Measurements from ENCODE around the gene CAPN11. TPM values are rescaled to one million over a fixed set of nuclear protein-coding genes. Genes with fewer than 3 reads are reported as not detected.
"Not testable (repeated sequence)": the region's sequence is repeated elsewhere in the genome, so short reads cannot be mapped to it uniquely, and the experiment has no call there.

The CAPN11 gene
- total RNA-seq, 4 donors from 2014 or later = 0.72 to 1.1 (median 0.89) TPM

DNA sequence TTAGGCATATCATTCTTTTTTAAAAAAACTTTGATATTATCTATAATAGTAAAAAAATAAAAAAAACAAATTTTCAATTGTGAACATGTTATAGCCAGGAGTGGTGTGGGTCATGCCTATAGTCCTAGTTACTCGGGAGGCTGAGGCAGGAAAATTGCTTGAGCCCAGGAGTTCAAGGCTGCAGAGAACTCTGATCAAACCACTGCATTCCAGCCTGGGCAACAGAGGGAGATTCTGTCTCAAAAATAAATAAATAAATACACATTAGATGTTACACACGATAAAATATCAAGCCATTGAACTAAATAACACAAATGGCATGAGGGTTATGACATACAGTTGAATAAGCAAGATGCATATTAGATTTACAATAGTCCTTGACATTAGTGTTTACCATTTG, 30.2 kb downstream of the CAPN11 start:
- WGBS, 2 donors = 76 to 84% methylated on average over 2 of the region's 2 CpGs
- no peak for DNase-seq (ENCODE audit: low spot score in 2 of 2)
- no peak overlapping the region for H3K4me3 ChIP-seq (ENCODE audit: low read depth, poor library complexity, severe bottlenecking)
- intact Hi-C loops (cut with DNase I; ENCODE audit: low total_unique reads) = no loop called here
- no peak for TF ChIP-seq POLR2A (IDR thresholded peaks at IDR 0.05)
- TF ChIP-seq, protein P1, sequence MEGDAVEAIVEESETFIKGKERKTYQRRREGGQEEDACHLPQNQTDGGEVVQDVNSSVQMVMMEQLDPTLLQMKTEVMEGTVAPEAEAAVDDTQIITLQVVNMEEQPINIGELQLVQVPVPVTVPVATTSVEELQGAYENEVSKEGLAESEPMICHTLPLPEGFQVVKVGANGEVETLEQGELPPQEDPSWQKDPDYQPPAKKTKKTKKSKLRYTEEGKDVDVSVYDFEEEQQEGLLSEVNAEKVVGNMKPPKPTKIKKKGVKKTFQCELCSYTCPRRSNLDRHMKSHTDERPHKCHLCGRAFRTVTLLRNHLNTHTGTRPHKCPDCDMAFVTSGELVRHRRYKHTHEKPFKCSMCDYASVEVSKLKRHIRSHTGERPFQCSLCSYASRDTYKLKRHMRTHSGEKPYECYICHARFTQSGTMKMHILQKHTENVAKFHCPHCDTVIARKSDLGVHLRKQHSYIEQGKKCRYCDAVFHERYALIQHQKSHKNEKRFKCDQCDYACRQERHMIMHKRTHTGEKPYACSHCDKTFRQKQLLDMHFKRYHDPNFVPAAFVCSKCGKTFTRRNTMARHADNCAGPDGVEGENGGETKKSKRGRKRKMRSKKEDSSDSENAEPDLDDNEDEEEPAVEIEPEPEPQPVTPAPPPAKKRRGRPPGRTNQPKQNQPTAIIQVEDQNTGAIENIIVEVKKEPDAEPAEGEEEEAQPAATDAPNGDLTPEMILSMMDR (IDR thresholded peaks at IDR 0.05) = no peak

DNA sequence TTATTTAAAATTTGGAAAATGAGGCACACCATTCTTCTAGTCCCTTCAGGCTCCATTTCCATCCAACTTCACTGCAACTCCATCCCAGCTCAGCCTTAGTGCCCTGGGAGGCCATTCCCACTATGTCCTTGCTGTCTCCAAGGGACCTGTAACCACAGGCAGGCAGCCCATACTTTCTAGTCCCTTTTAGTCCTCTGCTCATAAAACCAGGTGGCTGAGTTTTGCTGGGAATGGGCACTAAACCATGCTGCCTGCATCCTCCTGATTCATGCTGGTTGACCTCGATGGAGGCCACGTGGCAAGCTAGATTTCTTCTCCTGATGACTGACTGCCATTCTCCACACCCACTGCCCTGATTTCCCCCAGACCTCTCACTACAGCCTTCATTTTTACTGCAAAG, 30.6 kb downstream of the CAPN11 start:
- no peak overlapping the region for H3K4me3 ChIP-seq (ENCODE audit: low read depth, poor library complexity, severe bottlenecking)
- DNase-seq (ENCODE audit: low spot score in 2 of 2) = no peak
- TF ChIP-seq, protein P1 (IDR thresholded peaks at IDR 0.05) = no peak
- TF ChIP-seq POLR2A (IDR thresholded peaks at IDR 0.05) = no peak
- WGBS, 2 donors = 62 to 80% methylated on average over 2 of the region's 2 CpGs
- intact Hi-C loops (cut with DNase I; ENCODE audit: low total_unique reads) = no loop called here

DNA sequence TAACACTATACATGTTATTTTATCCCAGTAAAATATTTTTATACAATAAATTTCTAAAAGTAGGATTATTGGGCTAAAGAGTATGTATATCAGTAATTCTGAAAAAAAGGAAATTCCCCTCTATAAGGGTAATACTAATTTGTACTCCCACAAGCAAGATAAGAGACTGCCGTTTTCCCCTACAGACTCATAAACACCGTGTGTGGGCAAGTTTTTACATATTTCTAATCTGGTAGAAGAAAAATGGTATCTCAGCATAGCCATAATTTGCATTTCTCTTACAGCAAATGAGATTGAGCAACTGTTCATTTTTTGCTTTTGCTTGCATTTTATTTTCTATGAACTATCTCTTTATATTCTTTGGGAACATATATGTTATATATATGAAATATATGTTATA, 32.1 kb downstream of the CAPN11 start:
- WGBS, 2 donors = 23 to 28% methylated on average over 2 of the region's 2 CpGs
- TF ChIP-seq, protein P1 (IDR thresholded peaks at IDR 0.05) = no peak
- no peak for TF ChIP-seq POLR2A (IDR thresholded peaks at IDR 0.05)
- DNase-seq (ENCODE audit: low spot score in 2 of 2) = no peak
- intact Hi-C loops (cut with DNase I; ENCODE audit: low total_unique reads) = no loop called here
- H3K4me3 ChIP-seq (ENCODE audit: low read depth, poor library complexity, severe bottlenecking) = no peak overlapping the region

DNA sequence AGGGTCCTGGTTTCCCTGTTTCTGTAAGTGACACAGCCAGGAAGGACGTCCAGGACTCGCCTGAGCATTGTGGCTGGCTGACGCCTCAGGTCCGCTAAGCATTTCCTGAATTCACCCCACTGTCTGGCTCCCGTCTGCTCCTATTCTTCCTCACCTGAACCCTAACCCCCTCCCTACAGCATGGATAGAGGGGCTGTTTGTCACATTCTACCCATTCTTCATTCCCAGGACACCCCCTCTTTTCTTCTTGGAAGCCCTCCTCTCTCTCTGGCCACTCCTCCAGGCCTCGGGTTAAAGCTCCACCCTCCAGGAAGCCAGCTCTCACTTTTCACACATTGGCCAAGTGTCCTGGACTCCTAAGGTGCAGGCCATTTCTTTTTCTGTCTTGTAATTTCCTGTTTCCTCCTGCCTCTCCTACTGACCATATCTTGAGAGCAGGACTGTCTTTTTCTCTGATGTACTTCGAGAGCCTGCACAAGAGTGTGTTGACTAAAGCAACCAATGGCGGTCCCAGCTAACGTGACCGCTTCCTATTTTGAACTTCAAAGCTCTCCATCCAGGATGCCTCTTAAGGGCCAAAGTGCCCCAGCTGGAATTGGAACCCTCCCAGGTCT, 33.9 kb downstream of the CAPN11 start:
- H3K4me3 ChIP-seq (ENCODE audit: low read depth, poor library complexity, severe bottlenecking) = no peak overlapping the region
- 58 to 70% methylated on average over 10 of the region's 10 CpGs for WGBS, 2 donors
- TF ChIP-seq POLR2A (IDR thresholded peaks at IDR 0.05) = no peak
- TF ChIP-seq, protein P1 (IDR thresholded peaks at IDR 0.05) = no peak
- intact Hi-C loops (cut with DNase I; ENCODE audit: low total_unique reads) = no loop called here
- DNase-seq (ENCODE audit: low spot score in 2 of 2) = no peak

DNA sequence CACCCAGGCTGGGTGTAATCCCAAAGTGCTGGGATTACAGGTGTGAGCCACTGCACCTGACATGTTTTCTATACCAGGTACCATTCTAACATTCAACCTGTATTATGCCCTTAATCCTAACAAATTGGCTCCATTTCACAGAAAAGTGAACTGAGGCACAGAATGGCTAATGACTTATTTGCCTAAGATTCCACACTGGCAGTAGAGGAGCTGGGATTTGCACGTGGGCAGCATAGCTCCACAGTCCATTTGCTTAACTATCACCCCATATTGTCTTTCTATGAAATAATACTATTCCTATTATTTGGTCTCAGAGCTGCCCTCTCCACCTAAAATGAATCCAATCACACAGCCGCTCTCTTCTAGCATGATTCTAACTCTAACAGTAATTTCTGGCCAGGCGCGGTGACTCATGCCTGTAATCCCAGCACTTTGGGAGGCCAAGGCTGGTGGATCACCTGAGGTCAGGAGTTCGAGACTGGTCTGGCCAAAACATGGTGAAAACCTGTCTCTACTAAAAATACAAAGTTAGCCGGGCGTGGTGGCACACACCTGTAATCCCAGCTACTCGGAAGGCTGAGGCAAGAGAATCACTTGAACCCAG, 34.8 kb downstream of the CAPN11 start:
- DNase-seq (ENCODE audit: low spot score in 2 of 2) = no peak
- TF ChIP-seq POLR2A (IDR thresholded peaks at IDR 0.05) = no peak
- TF ChIP-seq, protein P1 (IDR thresholded peaks at IDR 0.05) = no peak
- intact Hi-C loops (cut with DNase I; ENCODE audit: low total_unique reads) = no loop called here
- H3K4me3 ChIP-seq (ENCODE audit: low read depth, poor library complexity, severe bottlenecking) = no peak overlapping the region
- whole genome bisulfite sequencing, 2 donors = 85 to 89% methylated on average over 8 of the region's 8 CpGs

DNA sequence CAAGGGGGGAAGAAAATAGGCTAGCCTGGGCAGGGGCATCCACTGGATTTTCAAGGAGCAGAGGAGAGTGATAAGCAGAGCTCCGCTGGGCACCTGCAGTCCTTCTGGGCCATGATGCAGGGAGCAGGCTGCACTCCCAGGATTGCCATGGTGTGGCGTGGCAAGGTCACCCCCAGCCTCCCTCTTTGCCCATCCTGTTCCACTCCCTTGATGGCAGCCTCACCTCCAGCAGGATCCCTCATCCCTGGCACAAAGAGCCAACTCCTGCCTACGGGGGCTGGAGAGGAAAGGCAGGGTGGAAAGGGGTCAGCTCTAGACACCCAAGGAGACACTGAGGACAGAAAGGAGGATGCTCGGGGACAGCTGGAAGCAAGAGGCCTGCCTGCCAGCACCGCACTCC, 35.7 kb downstream of the CAPN11 start:
- no peak for DNase-seq (ENCODE audit: low spot score in 2 of 2)
- intact Hi-C loops (cut with DNase I; ENCODE audit: low total_unique reads) = no loop called here
- 80 to 87% methylated on average over 5 of the region's 5 CpGs for WGBS, 2 donors
- TF ChIP-seq, protein P1 (IDR thresholded peaks at IDR 0.05) = no peak
- TF ChIP-seq POLR2A (IDR thresholded peaks at IDR 0.05) = no peak
- no peak overlapping the region for H3K4me3 ChIP-seq (ENCODE audit: low read depth, poor library complexity, severe bottlenecking)

DNA sequence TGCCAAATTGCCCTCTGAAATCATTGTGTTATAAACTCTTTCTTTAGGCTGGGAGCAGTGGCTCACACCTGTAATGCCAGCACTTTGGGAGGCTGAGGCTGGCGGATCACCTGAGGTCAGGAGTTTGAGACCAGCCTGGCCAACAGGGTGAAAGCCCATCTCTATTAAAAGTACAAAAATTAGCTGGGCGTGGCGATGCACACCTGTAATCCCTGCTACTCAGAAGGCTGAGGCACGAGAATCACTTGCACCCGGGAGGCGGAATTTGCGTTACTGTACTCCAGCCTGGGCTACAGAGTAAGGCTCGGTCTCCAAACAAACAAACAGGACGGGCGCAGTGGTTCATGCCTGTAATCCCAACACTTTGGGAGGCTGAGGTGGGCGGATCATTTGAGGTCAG, 37.7 kb downstream of the CAPN11 start:
- WGBS, 2 donors = 94% methylated on average over 11 of the region's 11 CpGs

More for the DNA sequence above, 37.7 kb downstream of the CAPN11 start:
- H3K4me3 ChIP-seq (ENCODE audit: low read depth, poor library complexity, severe bottlenecking); DNase-seq (ENCODE audit: low spot score in 2 of 2); intact Hi-C loops (cut with DNase I; ENCODE audit: low total_unique reads): not testable (repeated sequence)
